Glomerular visceral epithelial cell (primary cell): Measurements from ENCODE around the gene SAMHD1.

ENCODE experiments used
- DNase-seq: peaks from one replicate; pipeline ENCODE4 v3.0.0-alpha.2; 2016; ENCODE audit errors: extremely low spot score

SAMHD1 gene

DNA sequence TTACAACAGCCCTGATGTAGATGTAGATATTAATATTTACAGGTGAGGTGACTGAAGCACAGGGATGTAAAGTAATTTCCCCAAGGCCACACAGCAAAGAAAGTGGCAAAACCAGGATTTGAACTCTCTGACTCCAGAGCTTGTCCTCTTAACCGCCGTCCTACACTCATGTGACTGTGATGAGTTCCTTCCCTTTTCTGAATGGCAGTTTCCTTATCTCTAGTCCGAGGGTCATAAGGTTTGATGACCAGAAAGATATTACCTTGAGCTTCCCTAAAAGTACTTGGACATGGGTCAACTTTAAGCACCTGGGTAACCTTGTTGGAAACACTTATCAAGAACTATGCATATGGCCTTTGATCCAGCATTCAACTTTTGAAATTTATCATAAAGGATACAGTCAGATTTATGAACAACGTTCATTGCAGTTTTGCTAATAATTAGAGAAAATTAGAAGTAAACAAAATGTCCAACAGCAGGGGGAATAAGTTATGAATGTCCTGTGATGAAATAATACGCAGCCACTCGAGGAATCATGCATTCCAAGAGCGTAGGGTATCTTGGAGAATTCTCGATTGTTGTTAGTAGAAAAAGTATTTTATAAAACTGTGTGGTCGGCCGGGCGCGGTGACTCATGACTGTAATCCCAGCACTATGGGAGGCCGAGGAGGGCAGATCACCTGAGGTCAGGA is 77.9 kb downstream of the SAMHD1 start:
- no peak for DNase-seq

DNA sequence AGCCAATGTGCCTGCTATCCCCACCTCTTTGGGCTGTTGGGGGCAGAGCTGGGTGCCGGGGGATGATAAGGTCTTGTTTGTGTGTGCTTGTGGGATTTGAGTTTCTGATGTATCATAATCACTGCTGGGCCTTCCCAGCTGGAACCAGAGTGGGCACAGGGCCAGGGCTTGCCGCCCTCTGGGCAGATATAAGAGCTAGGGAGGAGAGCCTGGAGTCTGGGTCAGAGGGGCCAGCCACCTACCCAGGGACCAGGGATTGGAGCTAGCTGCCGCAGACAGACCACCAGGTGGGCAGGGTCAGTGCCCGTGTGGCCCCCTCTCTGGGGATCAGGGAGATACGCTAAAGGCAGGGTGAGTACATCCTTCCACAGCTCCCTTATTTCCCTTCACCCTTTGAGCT is 78.7 kb downstream of the SAMHD1 start:
- DNase-seq: peak; percentile 58

DNA sequence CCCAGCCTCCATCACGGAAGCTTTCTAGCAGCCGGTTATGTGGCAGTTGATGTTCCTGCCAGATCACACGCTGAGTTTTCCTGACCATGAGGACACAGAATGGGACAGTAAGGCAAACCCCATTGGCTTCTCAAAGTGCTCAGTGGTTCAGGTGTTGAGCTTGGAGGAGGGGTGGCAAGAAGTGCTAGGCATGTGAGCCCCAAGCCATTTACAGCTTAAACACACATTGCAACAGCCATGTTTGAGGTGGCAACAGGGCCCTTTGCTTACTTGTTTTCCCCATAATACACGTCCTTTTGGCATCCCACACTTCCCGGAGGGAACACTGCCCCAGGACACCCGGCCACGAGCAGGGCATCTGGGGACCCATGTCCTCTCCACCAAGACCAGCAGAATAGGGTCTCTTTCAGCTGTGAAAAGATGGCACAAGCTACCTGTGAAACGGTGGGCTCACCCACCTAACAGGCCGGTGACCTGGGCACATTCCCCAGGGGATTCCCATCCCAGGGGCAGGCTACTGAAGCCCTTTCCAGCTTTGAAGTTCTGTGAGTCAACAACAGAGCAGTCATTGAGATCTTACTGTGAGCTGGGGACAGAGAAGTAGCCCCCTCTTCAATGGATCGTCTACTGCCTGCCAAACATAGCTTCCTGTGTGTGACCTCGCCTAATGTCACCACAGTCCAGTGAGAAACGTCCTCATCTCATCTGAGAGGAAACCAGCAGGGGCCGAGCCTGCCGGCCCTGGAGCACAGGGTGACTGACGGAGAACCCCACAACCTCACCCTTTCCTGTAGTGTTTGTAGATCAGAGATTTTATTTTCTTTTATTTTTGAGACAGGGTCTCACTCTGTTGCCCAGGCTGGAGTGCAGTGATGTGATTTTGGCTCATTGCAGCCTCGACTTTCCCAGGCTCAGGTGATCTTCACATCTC is 79.6 kb downstream of the SAMHD1 start:
- DNase-seq: no peak

DNA sequence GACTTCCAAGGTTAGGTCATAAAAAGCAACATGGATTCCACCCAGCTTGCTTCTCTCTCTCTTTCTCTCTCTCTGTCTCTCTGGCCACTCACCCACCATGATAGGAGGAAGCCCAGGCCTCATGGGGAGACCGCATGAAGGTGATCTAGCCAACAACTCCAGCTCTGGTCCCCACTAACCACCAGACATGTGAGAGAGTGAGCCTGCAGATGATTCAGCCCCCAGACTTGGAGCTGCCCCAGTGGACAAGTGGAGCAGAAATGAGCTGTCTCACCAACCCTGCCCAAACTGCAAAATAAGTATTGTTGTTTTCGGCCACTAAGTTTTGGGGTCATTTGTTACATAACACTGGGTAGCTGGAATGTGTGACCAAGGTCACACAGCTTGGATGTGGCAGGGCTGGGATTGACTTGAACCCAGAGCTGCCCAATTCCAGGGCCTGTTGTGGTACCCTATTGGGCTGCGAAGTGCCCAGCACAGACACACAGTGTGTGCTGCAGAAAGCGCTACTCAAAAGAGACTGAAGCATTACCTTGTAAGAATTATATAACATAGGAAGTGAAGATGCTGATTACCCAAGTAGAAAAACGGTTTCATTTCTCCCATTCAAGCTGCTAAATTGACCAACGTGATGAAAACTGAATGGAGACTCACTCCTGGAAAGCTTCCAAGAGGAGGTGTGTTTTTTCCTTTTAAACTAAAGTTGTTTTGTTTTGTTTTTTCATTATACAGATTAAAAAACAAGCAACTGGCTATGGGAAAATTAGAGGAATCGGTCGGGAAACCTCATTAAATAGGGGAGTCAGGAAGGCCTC is 84.6 kb downstream of the SAMHD1 start:
- peak; percentile 72 for DNase-seq

DNA sequence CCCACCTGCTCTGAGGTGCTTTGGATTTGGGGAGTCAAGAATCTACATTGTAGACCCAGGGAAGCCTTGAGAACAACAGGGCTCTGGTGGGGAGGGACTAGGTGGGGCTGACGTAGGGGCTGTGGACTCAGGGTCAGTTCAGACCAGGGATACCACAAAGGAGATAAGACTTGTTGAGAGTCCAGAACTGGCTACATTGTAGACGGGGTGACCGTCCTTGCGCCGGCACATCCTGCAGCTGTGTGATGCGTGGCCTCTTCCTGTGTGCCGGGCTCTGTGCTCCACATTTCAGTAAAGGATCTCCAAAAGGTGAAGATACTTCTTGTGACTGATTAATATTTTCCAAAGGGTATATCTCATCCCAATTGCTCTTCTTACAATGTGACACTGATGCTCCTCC is 85.3 kb downstream of the SAMHD1 start:
- no peak for DNase-seq

DNA sequence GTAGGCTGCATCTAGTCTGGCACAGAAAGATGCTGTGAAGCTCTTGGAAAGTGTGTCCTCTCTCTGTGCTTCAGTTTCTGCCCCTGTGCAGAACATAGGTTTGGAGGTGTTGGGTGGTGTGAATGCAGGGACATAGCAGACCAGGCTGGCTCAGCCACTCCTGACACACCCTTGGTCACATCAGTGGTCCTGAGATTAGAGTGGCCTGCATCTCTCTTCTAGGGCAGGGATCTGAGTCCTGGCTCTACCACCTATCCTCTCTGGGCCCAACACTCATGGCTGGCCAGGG is 85.7 kb downstream of the SAMHD1 start:
- DNase-seq: no peak

DNA sequence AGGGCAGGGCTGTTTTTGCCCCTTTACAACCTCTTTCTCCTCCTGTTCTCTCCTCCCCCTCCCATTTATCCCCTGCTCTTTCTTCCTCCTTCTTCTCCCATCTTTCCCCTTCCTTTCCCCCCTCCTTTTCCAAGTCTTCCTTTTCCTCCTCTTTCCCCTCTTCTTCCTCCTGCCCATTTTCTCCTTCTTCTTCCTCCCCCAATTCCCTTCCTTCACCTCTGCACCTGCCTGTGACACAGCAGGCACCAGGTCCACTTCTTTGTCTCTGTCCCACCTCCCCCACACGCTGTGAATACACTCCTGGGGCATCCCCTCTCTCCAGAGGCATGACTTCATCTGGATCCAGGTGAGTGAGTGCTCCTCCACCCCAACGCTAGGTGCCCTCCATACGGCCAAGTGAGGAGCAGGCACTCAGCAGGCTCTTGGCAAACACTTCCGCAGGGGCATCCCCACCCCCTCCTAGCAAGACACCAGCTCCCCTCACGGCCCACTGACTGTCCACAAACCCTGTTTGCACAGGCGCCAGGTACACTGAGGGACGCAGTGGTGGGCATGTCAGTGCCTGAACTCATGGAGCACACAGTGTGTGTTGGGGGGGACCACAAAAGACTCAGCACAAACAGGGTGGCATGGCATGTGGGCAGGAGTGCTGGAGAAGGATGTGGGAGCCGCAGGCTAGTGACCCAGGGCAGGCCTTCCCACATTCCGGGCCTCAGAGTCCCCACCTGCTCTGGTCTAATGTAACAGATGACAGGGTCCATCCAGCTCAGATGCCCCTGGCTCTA is 86.2 kb downstream of the SAMHD1 start:
- no peak for DNase-seq

DNA sequence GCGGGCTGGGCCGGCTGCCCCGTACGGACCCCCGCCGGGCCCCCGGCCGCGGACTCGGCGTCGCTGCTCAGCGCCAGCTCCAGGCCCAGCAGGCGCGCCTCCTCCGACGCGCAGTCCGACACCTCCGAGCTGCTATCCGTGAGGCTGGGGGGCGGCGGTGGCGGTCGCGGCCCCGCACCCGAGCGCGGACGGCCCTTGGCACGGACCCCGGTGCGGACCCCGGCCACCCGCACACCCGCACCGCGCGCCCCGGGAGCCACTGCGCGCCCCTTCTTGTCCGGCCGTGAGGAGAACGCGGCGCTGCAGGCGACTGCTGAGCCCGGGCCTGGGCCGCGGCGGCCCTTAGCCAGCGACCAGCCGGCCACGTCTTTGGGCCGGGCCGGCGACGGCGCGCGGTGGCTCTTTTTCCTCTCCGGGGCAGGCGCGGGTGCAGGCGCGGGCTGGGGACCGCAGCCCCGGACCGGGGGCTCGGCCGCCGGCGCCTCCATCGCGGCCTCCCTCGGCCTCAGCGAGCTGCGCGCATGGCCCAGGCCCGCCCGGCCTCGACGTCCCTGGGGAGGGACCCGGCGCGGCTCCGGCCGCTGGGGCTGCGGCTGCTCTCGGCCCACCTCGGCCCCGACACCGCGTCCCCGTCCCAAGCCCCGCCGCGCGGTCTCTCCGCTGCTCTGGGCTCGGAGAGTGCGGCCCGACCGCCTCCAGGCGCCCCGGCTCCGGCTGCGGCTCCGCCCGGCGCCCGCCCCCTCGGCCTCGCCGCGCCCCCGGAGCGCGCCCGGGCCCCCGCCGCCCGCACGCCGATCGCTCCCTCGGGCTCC is 88.4 kb downstream of the SAMHD1 start:
- DNase-seq: no peak

DNA sequence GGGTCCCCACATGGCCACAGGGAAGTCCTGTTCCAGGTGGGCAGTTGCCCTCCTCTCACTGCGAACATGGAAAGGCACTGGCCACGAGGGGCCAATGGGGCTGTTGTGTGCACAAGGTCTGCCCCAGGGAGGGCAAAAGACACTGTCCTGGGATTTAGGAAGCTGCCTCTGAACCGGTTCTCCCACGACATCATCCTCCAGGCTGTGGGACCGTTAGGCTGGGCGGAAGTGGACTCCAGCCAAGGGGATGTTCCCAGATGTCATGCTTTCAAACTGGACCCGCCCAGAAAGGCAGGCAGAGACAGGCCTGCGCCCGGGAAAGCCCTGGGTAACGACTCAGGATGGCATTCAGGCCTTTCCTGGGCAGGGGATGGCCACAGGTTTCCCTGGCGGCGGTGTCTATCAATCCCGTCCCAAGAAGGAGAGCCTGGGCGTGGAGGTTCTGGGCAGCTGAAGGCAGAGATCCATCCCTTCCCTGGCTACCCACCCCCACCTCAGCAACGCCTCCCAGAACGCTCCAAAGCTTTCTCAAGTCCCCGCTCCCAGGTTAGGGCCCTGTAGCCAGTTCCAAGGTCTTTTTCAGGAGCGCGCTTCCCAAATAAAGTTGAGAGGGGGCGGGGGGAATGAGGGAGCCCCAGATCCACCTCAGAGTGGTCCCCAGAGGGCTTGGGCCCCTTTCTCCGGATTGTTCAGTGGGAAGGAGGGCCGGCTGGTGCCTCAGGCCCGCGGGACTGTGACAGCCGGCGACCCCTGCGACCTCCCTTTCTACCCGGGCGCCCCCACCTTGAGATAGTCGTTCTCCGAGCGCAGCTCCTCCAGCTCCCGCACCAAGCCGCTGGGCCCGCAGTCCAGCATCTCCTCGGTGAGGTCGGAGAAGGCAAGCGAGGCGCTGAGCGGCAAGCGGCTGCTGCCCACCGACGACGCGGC is 89.4 kb downstream of the SAMHD1 start:
- peak; percentile 94 for DNase-seq

DNA sequence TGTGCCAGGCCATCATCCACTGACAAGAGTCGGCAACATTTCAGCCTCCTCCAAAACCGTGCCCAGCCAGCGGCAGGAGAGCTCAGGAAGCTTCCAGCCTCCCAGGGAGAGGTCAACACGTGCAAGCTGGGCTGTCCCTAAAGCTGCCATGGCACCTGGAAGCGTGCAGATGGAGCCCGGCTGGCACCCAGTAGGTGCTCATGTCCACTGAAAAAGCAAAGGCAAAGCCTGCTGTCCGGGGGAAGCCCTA is 90.0 kb downstream of the SAMHD1 start:
- no peak for DNase-seq

DNA sequence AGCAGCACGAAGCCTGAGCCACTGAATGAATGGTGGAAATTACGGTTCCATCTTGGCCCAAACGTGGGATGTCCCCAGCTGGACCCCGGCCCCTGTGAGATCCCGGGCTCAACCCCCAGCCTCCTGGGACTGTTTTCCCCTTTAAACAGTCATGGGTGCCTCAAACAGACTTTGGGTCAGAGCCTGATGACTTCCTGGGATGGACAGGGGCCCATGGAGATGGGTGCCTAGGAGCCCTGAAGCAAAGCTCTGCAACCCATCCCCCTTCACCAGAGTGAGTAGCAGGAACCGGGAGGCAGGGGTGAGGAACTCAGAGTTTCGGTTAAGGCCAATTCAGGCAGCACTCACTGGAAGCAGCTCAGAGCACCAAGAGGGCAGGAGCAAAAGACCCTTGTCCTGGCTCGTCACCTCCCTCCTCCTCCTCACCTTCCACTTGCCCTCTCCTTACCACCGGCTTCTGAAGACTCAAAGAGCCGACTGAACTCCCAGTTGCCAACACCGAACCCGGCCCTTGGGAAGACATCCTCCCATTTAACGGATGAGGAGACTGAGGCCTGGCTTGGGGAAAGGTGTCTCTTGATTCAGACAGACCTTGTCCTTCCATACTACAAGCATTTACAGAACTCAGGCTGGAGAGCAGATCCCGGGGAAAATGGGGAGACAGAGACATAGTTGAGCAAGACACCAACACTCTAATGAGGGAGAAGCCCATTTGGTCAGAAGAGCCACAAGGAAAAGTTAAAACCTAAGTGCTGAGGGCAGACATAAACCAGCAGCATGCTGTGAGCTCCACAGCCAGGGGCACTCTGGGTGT is 90.5 kb downstream of the SAMHD1 start:
- DNase-seq: no peak

DNA sequence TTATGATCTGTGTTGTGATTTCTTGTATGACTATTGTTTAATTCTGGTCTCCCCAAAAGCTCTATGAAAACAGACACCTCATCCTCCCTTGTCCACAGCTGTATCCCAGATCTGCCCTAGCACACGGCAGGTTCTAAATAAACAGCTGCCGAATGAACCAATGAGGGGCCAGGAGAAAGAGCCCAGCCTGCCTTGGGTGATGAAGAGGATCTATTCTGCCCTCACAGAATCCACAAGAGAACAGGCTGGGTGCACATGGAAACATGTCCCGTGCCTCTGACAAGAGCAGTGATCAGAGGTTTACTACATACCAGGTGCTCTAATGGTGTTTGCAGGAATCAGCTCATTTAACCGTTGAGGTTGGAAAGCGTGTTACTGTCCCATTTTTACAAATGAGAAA is 91.2 kb downstream of the SAMHD1 start:
- no peak for DNase-seq

DNA sequence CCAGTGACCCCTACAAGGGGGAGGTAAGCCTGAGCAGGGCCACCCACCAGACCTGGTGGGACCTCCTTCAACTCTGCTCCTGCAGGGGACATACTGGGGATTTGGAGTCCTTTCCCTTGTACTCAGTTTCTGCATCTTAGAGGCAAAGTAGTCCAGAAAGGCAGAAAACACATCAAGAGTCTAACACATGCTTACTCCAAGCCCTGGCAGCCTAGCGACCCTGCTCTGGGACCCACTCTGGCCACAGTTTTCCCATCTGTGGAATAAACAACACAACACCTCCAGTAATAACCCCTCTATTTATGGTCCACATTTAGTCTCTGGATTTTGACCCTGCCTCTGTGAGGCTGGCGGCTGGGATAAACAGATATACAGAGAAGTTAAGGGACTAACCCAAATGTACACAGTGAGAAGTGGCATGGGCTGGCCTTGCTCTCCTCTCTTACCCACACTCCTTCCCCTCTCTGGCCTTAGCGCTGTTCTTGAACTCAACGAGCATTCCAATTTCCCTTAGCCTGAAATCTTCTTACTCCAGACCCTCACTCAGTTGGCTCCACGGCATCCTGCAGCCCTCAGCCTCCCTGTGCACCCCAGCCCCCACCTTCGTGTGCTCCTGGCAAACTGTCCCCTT is 91.7 kb downstream of the SAMHD1 start:
- no peak for DNase-seq

DNA sequence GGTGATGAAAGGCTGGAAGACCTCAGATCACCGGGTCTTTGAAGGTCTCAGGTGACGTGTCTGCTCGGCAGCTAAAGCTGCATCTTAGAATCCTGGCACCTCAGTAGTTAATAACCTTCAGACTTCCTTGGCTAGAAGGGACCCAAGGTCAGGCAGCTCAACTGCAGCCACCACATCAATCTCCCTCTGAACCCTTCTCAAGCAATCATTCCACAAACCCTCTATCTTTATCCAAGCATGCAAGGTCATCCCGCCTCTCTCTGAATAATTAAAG is 92.3 kb downstream of the SAMHD1 start:
- no peak for DNase-seq

DNA sequence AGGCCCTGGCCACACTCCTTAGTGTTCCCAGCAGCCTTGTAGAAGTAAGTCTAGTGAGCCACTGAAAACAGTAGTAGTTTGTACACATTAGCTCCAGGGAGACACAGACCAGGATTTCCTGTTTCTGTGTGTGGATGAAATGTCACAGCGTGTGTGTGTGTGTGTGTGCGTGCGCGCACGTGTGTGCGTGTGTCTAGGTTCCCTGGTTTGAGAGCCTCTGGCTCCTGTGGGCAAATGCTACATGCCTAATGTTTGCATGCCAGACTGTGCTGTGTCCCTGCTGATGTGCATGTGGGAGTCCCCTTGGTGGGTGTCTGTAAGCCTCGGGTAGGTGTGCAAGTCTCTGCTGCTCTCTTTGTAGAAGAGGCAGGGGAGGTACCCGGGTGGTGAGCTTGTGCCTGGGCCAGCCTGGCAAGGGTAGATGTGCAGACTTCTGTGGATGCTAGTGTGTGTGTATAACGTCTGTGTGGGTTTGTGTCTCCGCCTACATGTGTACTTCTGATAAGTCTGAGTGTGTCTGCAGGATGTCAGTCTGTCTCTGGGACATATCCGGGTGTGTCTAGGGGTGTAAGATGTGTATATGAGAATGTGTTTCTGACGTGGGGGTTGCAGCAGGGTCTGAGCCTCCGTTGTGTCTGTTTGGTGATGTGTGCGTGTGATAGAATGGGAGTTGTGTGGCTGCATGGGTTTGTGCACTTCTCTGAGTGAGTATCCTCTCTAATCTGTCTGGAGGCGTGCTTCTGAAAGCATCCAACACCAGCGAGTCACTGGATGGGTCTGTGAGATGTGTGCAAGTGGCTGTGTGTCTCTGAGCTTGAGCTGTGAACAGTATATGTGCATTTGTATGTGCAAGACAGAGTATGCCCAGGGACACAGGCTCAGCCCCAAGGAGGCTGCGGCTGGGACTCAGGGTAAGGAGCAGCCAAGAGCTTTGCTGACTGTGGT is 94.5 kb downstream of the SAMHD1 start:
- DNase-seq: peak; percentile 36

DNA sequence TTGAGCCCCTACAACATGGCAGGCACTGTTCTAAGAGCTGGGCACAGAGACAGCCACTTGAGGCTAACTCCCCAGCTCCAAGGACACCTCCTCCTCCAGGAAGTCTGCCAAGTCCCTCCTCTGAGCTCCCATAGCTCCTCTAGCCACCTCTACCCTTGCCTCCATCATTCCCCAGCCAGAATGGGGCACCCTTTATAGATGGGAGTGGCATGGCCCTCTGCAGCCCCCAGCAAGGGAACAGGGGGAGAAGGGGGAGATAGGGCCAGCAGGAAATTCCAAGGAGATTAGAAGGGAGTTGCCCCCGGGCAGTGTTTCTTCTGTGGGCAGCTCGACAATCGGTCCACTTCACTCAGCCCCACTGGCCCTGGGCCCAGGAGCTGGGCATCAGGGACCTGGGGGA is 95.3 kb downstream of the SAMHD1 start:
- peak; percentile 43 for DNase-seq

DNA sequence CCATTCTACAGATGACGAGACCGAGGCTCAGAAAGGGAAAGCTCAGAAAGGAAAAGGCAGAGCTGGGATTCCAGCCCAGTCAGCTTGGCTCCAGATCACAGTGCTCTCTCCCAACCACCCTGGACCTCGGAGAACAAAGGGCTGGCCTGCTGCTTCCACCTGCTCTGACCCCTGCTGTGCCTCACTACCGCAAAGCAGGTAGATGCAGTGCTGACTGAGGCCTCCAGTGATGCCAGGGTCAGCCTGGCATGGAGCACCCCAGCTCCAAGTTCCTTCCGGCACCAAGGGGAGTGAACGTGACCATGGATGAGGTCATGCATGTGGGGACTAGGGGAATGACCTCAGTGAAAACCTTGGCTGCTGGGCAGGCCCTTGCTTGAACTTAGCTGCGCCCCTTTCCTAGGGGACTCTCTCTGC is 96.3 kb downstream of the SAMHD1 start:
- DNase-seq: peak; percentile 41
